DMS53 treated with DMSO at 0.1 percent for 48 hours (cell line): Measurements from ENCODE around the gene CACNA1S.

ENCODE experiments used
- DNase-seq: peaks from one replicate; lab custom pipeline; 2025; ENCODE audit not compliant: unreplicated experiment; lab: John Stamatoyannopoulos, UW

CACNA1S gene

DNA sequence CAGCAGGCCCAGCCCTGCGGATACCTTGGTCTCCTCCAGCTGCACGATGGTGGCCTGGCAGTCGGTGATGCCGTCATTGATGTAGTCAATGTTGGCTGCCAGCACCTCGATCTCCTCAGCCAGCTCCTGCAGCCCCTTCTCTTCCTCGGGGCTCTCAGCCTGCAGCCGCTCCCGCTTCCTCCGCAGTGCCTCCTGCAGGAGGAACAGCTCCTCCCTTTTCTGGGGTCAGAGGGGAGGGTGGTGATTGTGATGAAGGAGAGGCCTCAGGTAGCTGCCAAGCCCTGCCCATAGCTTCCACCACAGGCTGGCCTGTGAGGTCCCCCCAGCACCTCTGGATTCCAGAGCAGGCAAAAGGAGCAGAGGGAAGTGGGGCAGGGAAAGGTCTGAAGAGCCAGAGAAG is 122.1 kb downstream of the CACNA1S start:
- no peak for DNase-seq
